HG02943 (cell line): ENCODE data around the gene SLC9A7.
"Not testable (repeated sequence)": the region's sequence is repeated elsewhere in the genome, so short reads cannot be mapped to it uniquely, and the experiment has no call there.

Experiments
- ATAC-seq: cut with Tn5 transposase; IDR thresholded peaks from one replicate; pipeline ENCODE4 v1.9.1; 2021; ENCODE audit warnings: mild to moderate bottlenecking, low read depth, moderate library complexity; ENCODE audit not compliant: unreplicated experiment

SLC9A7 gene

GRCh38 chrX:46754586-46755061 lies 4.3 kb downstream of the SLC9A7 start:
- peak; percentile 43 for ATAC-seq

- ATAC-seq: no peak
These were observed 4.9 kb downstream of the SLC9A7 start for GRCh38 chrX:46754036-46754435.

GRCh38 chrX:46750889-46751288 lies 8.0 kb downstream of the SLC9A7 start:
- no peak for ATAC-seq

- ATAC-seq: no peak
These were observed 14.9 kb downstream of the SLC9A7 start for GRCh38 chrX:46744009-46744408.

- no peak for ATAC-seq
These were observed 15.9 kb downstream of the SLC9A7 start for GRCh38 chrX:46743046-46743445.

- no peak for ATAC-seq
These were observed 19.2 kb downstream of the SLC9A7 start for GRCh38 chrX:46739736-46740135.

- ATAC-seq: no peak
These were observed 21.5 kb downstream of the SLC9A7 start for GRCh38 chrX:46737462-46737861.

GRCh38 chrX:46737041-46737440 lies 21.9 kb downstream of the SLC9A7 start:
- no peak for ATAC-seq

GRCh38 chrX:46735622-46736021 lies 23.3 kb downstream of the SLC9A7 start:
- no peak for ATAC-seq

- ATAC-seq: no peak
These were observed 25.7 kb downstream of the SLC9A7 start for GRCh38 chrX:46733226-46733625.

- ATAC-seq: no peak
These were observed 28.2 kb downstream of the SLC9A7 start for GRCh38 chrX:46730765-46731164.

- ATAC-seq: no peak
These were observed 31.5 kb downstream of the SLC9A7 start for GRCh38 chrX:46727441-46727840.

GRCh38 chrX:46723569-46723927 lies 35.4 kb downstream of the SLC9A7 start:
- not testable (repeated sequence) for ATAC-seq

- ATAC-seq: no peak
These were observed 36.0 kb downstream of the SLC9A7 start for GRCh38 chrX:46722742-46723568.

- no peak for ATAC-seq
These were observed 42.1 kb downstream of the SLC9A7 start for GRCh38 chrX:46716796-46717195.

GRCh38 chrX:46715997-46716396 lies 42.9 kb downstream of the SLC9A7 start:
- no peak for ATAC-seq

- ATAC-seq: no peak
These were observed 43.4 kb downstream of the SLC9A7 start for GRCh38 chrX:46715530-46715929.

- ATAC-seq: peak; percentile 59
These were observed 45.0 kb downstream of the SLC9A7 start for GRCh38 chrX:46713672-46714490.

- ATAC-seq: no peak
These were observed 46.2 kb downstream of the SLC9A7 start for GRCh38 chrX:46712764-46713163.

- ATAC-seq: no peak
These were observed 47.8 kb downstream of the SLC9A7 start for GRCh38 chrX:46710927-46711623.

- no peak for ATAC-seq
These were observed 48.5 kb downstream of the SLC9A7 start for GRCh38 chrX:46710425-46710824.
